GM21423 (cell line): ENCODE data around the gene MEX3D.

ENCODE experiments used
- ATAC-seq: cut with Tn5 transposase; IDR thresholded peaks from one replicate; pipeline ENCODE4 v1.9.1; 2021; ENCODE audit warnings: mild to moderate bottlenecking, moderate library complexity; ENCODE audit not compliant: unreplicated experiment

The MEX3D gene

GRCh38 chr19:1568320-1569019 lies at the start of gene MEX3D:
Gene MEX3D, minus strand, starts transcription at chr19:1568325. Its CDS starts 267 bp downstream, at chr19:1568058.
- peak; percentile 65 for ATAC-seq

- no peak for ATAC-seq
Measured at GRCh38 chr19:1616875-1617274, 48.8 kb upstream of the MEX3D start.

DNA sequence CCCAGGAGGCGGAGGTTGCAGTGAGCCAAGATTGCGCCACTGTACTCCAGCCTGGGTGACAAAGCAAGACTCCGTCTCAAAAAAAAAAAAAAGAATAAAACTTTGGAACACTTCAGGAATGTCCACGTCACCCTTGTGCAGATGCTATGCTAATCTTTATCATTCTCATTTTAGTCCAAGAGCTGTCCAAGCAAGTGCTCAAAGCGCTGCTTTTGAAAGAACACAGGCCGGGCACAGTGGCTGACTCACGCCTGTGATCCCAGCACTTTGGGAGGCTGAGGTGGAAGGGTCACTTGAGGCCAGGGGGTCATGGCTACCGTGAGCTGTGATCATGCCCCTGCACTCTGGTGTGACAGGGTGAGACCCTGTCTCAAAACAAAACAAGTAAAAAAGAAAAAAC lies 48.3 kb upstream of the MEX3D start:
- ATAC-seq = no peak

GRCh38 chr19:1615156-1615765 lies 47.1 kb upstream of the MEX3D start:
- ATAC-seq = no peak

DNA sequence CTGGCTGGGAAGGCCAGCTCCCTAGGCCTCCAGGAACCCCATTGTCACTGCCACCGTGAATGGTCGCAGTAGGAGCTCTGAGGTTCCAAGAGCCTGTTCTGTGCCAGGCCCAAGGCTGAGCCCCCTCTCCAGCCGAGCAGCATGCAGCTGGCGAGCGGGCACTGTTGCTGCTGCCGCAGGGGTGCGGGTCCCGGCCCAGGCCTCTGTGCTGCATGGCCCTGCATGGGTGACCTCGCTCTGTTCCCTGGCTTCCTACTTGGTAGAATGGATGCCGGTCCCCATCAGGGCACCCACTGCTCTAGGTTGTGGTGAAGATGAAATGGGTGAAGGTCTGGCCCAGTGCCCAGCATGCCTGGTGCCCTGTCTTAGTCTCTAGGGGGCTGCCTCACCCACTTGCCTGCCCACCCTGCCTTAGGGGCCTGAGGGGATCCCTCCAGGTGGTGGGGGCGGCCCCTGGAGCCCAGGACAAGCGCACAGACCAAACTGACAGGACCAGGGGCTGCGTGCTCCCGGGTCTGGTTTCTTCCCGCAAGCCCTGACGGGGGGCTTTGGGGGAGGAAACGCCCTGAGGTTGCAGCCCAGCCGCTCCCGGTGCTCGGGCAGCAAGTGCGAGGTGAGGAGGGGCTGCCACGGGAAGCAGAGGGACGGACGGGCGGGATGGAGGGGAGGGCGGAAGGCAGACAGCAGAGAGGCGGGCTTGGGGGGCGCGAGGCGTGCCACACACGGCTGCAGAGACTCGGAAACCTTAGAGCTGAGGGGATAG lies 45.9 kb upstream of the MEX3D start:
- ATAC-seq = no peak

DNA sequence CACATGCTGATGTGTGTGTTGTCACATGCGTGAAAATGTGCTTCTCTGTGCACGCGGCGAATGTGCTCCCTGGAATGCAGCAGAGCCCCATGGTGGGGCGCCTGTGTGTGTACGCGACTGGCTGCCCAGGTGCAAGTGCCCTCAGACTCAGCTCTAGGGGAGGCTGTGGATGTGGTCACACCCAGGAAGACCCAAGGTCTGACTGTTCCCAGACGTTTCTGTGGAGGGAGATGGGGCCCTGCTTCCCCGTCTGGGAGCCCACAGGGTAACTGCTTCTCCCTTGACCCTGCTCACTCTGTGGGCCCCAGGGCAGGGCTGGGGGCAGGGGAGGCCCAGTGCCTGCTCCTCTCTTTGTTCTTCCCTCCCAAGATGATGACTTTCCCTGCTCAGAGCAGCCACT lies 45.0 kb upstream of the MEX3D start:
- no peak for ATAC-seq

DNA sequence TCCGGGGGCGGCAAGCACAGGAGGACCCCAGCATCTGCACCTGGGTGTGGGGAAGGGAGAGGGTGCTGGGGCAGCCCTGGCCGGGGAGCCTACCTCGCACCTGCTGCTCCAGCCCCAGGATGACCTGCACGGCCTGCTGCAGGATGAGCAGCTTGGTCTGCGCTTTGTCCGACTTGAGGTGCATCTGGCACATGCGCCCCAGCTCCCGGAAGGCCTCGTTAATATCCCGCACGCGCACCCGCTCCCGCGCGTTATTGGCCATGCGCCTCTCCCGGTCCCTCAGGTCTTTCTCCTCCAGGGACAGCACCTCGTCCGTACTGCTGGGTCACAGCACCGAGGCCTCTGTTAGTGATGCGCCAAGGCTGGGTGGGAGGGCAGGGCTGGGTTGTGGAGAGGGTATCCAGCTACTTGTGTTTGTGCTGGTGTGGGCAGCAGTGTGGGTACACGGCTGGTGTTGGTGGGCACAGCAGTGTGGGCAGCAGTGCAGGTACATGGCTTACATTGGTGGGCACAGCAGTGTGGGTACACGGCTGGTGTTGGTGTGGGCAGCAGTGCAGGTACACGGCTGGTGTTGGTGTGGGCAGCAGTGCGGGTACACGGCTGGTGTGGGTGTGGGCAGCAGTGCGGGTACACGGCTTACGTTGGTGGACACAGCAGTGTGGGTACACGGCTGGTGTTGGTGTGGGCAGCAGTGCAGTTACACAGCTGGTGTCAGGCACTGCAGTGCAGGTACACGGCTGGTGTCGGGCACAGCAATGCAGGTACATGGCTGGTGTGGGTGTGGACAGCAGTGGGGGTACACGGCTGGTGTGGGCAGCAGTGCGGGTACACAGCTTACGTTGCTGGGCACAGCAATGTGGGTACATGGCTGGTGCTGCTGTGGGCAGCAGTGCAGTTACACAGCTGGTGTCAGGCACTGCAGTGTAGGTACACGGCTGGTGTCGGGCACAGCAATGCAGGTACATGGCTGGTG lies 44.3 kb upstream of the MEX3D start:
- ATAC-seq = no peak

DNA sequence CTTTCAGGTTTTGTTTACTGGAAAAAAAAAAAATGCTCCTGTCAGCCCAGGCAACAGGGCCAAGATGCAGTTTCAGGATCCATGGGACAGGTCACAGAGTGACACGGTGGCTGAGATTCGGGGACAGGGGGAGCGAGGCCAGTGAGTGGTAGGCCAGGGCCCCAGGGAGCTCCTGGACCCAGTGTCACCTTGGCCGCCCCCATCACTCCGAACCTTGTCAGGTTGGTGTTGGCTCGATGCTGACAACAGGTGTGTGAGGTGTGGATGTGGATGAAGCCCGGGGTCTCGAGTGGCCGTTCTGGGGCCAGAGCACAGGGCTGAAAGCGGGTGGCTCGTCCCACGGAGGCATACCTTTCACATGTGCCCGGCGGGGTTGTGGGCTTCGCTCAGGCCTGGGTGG lies 43.2 kb upstream of the MEX3D start:
- no peak for ATAC-seq

- ATAC-seq = no peak
Measured at GRCh38 chr19:1610579-1610978, 42.5 kb upstream of the MEX3D start.

DNA sequence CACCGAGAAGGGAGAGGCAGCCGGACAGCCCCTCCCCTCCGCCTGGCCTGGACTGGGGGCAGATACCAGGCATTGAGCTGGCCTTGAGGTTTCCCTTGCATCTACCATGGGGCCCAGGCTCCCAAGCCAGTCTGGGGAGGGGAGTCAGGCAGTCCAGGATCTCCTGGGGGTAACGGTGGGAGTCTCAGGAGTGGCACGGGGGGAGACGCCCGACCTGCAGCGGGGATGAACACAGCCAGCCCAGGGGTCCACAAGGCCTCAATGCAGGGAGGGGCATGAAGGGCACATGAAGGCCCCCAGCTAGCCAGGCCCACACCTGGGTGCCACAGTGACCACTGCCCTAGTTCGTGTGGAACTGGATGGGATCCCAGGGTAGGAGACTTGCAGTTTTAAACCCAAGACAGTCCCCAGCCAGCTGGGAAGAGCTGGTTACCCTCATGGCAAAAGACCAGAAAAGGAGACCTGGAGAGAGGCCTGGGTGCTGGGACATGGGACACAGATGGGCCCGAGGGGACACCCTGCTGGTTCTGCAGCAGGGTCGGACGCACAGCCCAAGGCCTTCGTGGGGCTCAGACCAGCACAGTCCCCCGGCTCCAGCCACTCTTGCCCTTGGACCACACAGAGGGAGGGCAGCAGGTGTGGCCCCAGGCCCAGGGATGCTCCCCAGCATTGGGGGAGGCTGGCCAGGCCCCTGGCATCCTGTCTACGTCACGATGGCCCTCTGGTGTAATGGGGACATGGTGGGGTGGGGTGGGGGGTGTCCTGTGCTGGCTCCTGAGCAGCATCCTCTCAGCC lies 41.8 kb upstream of the MEX3D start:
- ATAC-seq = no peak

DNA sequence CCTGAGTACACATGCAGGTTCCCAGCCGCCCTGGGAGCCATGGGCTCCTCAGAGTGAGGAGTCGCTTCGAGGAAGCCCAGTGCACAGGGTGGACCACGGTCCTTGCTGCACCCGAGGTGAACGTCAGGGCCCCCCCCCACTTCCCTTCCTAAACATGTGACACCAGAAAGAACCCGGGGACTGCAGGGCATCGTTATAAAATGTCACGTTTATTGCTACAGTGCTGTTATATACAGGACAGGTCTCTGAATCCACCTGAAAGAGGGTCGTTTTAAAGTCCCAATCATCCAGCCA lies 40.9 kb upstream of the MEX3D start:
- no peak for ATAC-seq

DNA sequence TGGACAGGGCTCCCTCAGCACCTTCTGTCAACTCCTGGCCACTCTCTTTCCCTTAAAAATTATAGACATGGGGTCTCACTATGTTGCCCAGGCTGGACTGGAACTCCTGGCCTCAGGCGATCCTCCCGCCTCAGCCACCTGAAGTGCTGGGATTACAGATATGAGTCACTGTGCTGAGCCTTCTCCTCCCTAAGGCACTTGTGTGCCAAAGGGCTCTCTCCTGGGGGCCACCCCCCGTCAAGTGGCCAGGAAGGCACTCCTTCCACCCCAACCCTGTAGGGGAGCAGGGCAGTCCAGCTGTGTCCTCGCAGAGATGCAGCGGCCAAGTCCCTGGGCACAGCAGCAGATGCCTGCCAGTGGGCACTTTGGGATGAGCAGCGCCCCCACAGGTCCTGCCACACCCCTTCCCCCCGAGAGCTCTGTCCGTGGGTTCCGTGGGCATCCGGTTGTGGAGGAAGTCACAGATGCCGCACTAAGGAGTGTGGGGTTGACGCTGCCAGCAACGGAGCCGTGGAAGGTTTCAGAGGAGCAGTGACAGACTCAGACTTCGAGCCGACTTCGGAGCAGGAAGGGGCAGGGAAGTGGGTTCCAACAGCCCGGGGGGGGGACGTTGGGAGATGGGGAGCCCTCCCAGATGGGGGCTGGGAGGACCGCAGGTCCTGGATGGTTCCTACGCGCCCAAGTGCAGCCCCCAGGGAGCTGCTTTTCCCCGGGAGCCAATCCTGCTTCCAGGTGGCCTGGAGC lies 40.4 kb upstream of the MEX3D start:
- no peak for ATAC-seq

GRCh38 chr19:1606138-1606651 lies 38.1 kb upstream of the MEX3D start:
- no peak for ATAC-seq

DNA sequence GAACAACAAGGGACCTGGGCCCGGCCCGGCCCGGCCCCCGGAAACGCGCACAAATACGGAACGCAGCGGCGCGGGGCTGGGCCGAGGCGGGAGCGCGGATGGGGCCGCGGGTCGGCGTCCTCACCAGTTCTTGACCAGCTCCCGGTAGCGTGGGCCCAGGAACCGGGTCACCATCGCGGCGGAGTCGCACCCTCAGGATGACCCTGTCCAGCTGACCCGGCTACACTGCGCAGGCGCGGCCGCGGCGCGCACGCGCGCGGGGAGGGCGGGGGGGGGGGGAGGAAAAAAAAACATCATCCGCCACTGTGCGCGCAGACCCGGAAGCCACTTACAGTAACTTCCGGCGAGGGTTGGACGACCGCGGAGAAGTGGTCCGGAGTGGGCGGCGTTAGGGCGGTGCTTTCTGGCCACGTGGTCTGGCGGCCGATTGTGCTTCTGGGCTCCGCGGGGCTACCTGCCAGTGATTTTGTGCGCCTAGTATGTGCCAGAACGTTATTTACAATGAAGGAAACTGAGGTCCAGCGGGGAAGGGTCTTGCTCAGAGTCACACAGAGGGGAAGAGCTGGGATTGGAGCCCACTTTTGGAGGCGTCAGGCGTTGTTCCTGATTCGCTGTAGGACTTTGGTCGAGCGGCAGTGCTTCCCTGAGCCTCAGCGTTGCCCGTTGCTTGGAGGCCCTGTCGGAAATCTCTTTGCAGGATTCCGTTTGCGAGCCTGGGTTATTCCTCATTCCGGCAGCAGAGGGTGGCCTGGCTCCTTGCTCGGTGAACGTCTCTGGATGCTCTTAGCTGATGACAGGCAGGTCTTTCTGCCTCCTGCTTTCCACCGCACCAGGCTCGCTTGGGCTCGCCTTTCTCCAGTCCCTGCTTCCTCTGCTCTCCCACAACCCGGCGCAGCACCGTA lies 37.4 kb upstream of the MEX3D start, which contains the start of gene UQCR11:
TSS of gene UQCR11 (minus strand) at position 227 of the 902 bp plus-strand sequence. CDS start at position 174, 53 bp downstream.
- peak; percentile 89 for ATAC-seq

DNA sequence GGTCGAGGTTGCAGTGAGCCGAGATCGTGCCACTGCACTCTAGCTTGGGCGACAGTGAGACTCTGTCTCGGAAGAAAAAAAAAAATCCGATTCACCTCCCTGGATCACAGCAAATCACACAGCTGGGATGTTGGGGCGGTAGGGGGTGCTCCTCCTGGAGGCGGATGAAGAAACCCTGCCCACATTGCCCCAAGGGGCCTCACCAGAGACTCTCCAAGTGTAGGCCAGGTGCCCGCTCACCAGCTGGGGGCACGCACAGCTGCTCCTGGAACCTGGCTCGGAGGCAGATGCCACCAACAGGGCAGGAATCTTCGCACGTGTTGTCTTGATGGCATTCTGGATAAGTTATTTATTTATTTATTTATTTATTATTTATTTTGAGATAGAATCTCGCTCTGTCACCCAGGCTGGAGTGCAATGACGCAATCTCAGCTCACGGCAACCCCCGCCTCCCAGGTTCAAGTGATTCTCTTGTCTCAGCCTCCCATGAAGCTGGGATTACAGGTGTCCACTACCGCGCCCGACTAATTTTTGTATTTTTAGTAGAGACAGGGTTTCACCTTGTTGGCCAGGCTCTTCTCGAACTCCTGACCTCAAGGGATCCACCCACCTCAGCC lies 34.1 kb upstream of the MEX3D start:
- no peak for ATAC-seq

GRCh38 chr19:1601613-1602064 lies 33.5 kb upstream of the MEX3D start:
- no peak for ATAC-seq

DNA sequence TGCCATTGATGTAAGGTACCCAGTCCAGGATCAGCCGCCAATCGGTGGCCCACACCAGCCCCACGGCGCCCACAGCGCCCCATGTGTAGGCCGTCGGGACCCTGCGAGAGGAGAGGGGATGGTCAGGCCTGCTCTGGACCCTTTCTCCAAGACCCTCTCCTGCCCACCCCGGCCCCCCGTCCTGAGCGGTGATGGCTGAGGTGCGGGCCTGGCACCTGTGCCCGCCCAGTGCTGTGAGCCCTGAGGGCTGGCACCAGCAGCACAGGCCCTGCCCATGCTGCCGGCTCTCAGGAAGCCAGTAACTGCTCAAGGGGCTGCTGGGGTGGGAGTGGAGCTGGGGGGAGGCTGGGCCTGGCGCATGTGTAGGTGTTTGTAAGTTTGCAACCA lies 31.3 kb upstream of the MEX3D start:
- ATAC-seq = no peak
